Measurements from ENCODE around the gene BCCIP.

Gene BCCIP

DNA sequence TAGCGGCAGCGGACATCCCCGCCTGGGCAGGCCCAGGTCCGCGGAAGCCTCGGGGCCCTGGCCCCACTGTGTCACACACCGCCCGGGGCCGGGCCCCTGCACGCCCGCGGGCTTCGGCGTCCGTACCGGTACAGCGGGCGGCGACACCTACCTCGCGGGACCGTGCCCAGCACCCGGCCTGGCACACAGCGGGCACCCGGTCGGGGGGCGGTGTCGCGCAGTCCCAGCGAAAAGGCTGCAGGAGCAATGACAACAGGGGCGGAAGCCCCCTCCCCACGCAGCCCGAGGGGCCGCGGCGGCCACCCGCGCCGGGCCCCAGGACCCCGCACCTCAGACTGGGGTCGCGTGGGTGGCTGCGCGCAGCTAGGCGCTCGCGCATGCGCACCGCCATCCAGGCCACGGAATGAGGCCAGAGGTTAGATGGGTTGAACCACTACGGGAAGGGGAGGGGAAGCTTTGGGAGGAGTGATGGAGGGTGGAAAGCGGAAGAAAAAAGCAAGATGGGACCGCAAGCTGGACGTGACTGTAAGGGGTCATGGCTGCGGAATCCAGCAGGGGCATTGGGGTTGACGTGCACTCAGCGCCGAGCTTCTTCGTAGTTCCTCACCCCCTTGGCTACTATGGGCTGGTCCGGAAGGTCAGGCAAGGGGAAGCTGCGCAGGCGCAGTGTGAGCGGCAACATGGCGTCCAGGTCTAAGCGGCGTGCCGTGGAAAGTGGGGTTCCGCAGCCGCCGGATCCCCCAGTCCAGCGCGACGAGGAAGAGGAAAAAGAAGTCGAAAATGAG, at the start of gene BCCIP, which contains the start of gene UROS:
Gene BCCIP (plus strand): TSS at position 669 of the 785 bp plus-strand sequence. CDS start 12 bp downstream, at position 681.
Gene UROS (minus strand): TSS at position 381 of the 785 bp plus-strand sequence. CDS start 6,759 bp downstream, outside the sequence.
- DNase-seq (ENCODE audit: low spot score): peak; percentile 98

DNA sequence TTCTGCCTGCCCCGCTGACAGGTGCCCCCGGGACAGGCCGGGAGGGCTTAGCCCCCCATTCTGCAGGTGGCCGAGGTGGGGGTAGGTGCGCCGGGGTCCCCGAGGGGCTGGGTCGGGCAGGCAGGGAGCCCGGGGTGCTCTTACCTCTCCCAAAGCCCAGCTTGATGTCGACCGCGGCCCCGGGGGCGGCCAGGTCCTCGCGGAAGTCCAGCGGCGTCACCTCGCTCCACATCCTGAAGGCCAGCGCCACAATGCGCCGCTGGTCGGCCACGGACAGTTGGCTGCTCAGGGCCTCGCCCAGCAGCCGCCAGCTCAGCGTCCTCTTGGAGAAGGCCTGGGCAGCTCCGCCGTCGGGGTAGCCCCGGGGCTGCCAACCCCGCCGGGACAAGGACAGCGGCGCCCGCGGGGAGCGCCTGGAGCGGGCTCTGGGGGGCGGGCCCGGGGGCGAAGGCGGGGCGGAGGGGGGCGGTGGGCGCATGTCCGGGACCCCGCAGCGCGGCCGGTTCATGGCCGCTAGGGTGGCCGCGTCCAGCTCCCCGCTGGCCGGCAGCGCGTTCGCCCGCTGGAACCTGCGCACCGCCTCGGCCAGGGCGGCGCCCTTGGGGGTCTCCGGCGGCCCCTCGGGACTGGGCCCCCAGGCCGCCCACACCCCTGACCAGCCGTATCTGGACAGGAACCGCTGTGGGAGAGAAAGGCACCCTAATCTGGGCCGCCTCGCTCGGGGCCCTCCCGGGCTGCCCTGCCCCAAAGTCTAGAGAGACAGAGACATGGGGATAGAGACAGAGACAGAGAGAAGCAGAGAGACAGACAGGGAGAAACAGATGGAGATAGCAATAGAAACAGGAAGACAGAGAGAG, 49.4 kb upstream of the BCCIP start:
- no peak for DNase-seq (ENCODE audit: low spot score)

DNA sequence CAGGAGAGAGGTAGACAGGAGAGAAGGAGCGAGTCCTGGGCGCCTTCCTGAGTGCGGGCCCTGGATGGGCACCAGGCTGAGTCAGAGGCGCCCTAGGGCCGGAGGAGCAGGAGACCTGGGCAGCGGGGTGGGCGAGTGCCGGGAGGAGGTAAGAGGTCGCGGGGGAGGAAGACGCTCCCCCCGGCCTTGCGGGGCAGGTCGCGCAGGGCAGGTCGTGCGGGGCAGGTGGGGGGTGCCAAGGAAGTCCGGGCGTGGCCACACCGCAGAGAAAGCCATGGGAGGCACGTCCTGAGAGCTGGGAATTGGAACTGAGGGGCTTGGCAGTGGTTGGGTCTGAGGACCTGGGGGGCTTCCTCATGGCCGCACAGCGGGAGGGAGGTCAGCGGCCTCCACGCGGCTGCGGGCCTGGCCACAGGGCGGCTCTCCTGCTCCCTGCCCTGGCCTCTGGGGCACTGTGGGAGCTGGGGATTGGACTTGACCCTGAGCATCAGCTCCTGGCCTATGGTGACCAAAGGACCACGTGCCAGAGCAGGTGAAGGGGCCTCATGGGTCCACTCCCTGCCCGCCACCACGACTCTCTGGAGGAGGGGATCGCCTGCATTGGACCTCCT, 48.7 kb upstream of the BCCIP start:
- DNase-seq (ENCODE audit: low spot score): no peak

DNA sequence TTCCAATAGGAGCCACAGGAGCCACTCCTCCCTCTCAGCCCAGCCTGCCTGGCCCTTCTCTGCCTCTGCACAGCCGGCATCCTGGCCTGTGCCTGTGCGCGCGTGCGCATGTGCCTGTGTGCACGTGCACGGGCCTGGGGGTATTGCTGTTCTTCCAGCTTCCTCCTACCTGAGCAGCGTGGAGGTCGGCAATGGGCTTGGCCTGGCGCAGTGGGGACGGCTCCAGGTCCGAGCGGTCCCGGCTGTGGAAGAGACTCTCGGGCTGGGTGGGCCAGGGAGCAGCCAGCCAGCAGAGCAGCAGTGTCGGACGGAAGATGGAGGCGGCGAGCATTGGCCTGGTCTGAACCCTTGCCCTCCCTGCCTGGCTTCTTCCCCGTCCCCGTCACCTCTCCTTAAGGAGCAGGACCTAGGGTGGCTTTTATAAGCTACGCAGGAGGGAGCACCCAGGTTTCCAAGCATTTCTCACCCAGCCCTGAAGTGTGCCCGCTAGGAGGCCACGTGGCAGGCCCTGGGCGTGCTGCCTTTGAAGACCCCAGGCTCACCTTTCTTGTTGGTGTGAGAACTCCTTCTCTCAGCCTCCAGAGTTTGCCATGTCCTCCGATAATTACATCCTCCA, 47.7 kb upstream of the BCCIP start, which contains the start of gene MMP21:
Gene MMP21 (minus strand): TSS at position 331 of the 616 bp plus-strand sequence. CDS start 0 bp downstream, at position 331.
- DNase-seq (ENCODE audit: low spot score): no peak

DNA sequence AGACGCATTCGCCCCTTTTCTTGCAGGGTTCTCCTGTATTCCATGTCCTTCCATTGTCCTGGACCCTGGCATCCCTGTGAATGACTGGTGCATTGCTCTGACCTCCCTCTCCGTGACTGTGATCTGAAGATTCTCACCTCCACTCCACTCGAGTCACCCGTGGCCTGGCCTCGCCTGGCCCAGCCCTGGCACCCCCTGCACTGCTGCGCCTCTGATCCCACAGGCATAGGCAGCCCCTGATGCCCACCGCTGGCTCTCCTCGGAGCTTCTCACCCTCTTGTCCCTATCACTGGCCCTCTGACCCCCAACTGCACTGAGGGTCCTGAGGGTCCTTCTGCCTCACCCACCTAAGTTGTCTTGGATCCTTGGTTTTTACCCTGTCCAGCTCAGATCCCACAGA, 45.5 kb upstream of the BCCIP start:
- DNase-seq (ENCODE audit: low spot score): no peak

DNA sequence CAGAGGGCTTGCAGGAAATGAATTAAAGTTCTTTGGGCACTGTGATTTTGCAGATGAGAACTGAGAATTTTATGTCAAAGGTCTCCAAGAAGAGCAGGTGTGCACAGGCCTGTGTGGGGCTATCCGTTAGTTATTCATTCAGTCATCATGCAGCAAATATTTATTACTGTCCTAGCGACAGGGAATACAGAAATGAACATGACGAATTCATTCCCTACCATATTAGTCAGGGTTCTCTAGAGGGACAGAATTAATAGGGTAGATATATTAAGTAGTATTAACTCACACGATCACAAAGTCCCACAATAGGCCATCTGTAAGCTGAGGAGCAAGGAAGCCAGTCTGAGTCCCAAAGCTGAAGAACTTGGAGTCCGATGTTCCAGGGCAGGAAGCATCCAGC, 44.8 kb upstream of the BCCIP start:
- no peak for DNase-seq (ENCODE audit: low spot score)

DNA sequence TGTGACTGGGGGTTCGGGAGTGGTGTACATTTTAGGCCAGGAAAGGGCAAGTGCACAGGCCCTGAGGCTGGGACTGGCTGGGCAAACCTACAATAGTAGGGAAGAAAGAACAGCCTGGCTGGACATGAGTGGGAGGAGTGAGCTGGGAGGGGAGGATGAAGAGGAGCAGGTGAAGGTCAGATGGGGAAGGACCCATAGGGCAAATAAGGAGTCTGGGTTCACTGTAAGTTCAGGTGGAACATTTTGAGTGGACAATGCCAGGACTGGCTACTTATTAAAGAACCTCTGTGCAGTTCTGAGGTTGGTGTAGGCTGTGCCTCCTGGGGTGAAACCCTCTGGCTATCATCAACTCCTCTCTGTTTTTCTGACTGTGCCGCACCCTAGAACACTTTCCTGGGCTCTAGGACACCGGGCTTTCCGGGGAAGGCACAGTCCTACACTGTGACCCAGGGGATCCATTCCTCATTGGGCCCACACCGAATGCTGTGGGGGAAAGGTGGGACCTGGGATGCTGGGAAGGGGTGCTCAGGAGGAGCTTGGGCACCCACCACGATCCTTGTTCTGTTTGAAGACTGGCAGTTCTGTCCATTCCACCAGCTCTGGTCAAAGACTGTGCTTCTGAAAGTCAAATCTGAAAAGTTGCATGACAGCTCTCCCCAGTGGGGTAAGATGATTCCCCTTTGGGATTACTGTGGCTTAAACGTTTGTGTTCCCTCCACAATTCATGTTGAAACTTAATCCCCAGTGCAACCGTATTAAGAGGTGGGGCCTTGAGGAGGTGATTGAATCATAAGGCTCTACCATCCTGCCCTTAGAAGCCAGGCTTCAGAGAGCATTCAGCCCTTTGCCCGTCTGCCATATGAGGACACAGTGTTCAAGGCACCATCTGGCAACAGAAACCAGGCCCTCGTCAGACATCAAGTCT, 43.7 kb upstream of the BCCIP start:
- no peak for DNase-seq (ENCODE audit: low spot score)

DNA sequence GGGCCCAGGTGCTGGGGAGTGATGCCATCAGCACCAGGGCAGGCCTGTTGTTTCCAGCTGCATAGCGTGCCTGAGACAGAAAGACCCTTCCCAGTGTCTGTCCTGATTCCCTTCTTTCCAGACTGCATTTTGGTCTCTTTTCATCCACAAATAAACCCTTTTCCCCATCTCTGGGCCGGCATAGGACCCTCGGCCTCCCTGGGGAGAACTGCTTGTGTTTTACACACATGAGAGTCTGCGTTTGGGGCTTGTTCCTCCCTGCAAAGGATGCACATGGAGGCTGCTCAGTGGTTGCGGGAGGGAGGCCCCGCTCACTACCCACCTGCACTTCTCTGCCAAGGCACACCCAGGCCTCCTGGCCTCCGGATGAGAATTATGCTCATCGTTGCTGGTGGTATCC, 42.0 kb upstream of the BCCIP start:
- no peak for DNase-seq (ENCODE audit: low spot score)

DNA sequence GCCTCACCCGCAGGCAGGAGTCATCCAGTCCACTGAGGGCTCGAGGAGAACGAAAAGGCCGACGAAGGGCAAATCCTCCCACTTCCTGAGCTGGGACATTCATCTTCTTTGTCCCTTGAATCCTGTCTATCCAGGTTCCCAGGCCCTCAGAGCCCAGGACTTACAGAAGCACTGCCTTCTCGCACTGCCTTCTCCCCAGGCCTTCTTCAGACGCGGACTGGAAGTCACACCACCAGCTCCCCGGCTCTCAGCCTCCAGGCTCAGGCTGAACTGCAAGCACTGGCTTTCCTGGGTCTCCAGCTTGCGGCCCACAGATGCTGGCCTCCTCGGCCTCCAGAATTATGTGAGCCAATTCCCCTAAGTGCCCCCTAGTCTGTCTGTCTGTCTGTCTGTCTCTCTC, 41.3 kb upstream of the BCCIP start:
- no peak for DNase-seq (ENCODE audit: low spot score)

DNA sequence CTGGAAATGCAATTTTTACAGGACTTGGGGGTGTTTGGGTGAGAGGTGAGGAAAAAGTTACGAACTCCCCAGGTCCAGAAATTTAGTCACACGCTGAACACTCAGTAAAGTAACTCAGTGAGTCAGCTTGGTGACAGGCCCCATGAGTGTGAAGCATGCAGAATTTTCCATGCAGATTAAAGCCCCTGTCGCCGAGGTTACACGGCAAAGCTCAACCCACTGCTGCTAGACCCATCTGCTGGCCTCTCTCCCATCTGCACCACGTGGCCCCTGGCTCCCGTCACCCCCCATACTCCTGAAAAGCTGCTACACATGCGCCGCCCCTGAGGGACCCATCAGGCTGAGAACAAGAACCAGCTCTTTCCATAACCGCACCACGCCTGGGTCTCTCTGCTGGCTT, 40.7 kb upstream of the BCCIP start:
- no peak for DNase-seq (ENCODE audit: low spot score)

DNA sequence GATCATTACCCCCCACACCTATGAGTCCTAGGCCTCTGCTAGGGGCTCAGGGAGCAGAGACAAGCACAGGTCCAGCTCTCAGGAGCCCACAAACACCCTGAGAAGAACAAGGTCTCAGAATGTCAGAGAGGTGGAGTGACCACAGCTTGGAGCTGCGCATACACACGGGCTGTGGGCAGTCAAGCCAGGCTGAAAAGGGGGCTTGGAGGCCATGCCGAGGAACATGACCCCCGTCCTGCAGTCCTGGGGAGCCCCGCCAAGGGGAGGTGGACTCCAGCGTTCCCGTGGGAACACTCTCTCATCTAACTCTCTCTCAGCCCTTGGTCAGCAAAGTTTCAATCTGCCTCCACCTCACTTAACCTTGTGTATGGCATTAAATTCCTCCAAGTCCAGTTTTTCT, 39.9 kb upstream of the BCCIP start:
- DNase-seq (ENCODE audit: low spot score): no peak

DNA sequence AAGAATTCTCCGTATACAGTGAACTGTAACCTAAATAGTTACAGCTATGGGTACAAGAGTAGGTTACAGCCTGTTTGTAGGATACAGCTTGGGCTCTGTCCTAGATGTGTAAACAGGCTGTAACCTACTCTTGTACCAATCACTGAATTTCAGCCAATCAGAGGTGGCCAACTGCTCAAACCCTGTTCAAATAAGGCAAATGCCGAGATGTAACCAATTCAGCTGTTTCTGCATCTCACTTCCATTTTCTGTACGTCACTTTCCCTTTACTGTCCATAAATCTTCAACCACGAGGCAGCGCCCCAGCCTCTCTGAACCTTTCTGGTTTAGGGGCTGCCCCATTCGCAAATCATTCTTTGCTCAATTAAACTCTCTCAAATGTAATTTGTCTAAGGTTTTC, 39.4 kb upstream of the BCCIP start:
- DNase-seq (ENCODE audit: low spot score): no peak

DNA sequence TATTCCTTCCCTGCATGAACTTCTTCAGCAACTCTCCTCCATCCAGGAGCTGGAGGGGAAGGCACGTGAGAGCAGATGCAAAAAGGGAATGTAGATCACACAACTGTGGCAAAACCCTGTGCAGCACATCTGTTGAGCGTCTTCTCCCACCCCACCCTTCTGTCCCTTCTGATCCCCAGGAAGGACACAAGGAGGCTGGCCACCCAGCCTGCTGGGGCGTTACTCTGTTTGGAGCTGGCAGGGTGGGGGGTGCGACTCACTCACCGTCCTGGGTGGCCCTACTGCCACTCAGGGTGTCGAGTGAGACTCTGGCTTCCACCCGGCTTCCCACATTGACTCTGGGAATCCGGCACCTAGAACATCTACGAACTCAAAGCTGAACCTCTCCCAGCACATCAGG, 37.6 kb upstream of the BCCIP start:
- no peak for DNase-seq (ENCODE audit: low spot score)

DNA sequence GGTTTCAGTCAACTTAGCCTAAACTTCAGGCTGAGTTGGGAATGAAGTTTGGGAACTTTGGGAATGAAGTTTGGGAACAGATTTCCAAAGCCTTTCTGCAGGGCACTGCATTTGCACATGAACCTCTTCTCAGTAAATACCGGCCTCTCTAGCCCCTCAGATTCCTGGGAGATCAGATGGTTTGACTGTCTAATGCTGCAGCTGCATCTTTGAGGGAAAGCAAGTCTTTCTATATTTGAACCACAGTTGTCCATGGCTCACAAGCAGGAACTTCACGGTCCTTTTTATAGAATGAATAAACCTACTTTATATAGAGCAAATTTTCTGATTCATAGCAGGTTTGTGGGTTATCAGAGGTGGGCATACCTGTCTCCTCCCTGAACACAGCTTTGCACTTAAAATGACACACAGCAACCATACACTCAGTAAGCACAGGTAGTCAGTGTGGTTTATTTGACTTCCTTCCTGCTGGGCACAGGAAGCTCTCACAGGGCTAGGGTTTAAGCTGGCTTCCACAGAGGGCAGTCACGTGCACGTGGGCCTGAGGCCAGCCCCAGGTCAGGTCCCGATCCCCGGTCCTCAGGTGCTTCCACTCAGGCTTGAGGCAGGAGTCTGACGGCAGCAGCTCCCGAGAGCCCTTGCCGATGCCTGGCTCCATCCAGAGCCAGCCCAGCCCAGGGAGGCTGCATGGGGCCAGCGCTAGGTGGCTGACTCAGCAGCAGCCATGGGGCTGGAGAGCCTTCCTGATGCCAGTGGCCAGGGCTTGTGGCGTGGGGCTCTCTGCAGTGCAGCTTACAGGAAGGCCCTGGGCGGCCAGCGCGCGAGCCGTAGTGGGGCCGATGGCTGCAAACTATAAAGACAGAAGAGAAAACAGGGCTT, 35.0 kb upstream of the BCCIP start:
- no peak for DNase-seq (ENCODE audit: low spot score)

DNA sequence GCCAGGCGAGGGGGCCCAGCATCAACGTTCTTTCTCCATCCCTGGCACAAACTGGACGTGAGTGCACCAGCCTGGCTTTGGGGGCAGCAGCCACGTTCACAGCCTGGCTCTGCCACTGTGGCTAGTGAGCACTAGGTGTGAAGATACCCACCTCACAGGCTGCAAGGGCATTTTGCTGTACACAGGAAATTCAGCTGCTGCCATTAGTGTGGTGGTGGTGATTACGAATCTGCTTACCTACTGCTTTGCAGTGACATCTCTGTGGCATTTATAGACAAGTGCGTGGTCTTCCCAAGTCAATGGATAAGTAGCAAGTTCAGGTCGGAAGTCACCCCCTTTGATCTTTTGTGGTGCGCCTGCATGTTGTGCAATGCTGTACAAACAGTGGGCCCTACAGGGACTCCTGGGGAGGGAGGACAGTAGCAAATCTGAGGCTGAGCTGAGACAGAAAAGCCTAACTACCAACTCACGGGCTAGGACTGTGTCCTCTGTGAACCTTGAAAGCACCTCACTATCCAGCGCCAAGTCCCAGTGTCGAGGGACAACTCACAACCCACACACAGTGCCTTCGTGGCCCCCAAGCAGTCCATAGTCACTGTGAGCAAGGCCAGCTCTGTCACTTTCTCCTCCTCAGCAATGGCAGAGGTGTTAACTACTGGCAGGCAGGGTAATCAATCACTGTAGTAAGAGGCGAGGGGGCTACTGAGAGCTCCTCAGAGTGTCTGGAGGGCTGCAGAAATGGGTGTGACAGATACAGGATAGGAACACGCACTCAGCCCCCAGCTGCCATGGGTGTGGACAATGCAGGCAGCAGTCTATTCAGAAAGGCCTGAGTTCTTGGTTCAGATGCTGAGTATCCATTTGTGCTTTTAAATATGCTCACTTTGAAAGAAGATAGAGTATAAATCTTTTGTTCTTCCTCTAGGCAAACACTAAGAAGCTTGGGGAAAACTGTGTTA, 30.7 kb upstream of the BCCIP start:
- DNase-seq (ENCODE audit: low spot score): no peak

DNA sequence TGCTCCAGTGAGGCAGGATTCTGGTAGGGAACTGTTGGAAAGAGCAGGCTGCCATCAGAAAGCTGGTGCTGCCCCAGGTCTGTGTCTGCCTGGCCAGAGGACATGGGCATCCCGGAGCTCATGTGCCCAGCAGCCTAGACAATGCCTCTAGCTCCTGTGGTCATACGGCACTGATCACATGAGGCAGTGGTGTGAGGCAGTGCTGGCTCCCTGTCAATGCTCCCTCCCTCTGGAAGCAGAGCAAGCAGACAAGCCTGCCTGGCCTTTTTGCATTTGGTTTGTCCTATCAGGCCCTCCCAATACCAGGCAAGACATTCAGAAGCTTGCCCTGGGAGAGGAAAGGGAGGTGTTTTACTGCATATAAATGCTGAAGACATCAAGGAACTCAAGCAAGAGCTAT, 28.2 kb upstream of the BCCIP start:
- no peak for DNase-seq (ENCODE audit: low spot score)

DNA sequence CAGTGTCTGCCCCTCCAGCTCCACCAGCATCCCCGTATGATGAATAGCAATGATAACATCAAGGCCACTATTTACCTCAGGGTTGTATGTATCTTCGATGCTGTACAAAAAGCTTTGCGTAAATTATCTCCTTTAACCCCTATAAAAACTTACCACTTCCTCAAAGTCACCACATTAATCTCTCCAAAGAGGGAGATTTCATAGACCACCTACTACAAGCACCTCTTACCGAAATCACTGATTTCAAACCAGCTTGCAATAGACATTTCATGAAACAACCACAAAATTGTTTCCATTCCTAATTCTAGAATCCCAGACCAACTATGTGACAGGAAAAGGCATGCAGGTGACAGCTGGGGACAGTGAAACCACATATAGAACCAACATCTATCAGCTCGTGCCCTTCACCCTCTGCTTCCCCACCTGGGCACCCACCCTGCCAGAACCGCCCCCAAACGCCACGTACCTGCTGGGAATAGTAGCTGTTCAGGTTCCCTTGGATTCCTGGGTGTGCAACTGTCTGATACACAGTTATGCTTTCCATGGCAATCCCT, 27.6 kb upstream of the BCCIP start:
- no peak for DNase-seq (ENCODE audit: low spot score)

DNA sequence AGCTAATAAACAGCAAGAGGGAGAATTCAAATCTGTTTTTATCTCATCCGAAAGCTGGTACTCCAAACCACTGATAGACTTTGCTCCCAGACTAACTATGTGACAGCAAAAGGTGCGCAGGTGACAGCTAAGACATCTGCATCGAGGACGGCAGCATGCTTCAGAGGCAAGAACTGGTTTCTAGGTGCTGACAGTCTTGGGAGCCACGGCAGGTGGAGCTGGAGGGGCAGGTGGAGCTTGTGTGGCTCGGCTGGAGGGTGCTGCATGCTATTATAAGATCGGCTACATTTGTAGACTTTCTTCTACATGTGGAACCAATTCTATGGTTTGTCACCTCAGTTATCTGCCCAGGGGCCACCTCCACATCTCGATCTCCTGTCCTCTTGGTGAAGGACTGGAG, 25.9 kb upstream of the BCCIP start:
- DNase-seq (ENCODE audit: low spot score): no peak

All from iPS-NIHi11 (cell line).